Measurements from ENCODE around the gene CAPN13.

The CAPN13 gene

DNA sequence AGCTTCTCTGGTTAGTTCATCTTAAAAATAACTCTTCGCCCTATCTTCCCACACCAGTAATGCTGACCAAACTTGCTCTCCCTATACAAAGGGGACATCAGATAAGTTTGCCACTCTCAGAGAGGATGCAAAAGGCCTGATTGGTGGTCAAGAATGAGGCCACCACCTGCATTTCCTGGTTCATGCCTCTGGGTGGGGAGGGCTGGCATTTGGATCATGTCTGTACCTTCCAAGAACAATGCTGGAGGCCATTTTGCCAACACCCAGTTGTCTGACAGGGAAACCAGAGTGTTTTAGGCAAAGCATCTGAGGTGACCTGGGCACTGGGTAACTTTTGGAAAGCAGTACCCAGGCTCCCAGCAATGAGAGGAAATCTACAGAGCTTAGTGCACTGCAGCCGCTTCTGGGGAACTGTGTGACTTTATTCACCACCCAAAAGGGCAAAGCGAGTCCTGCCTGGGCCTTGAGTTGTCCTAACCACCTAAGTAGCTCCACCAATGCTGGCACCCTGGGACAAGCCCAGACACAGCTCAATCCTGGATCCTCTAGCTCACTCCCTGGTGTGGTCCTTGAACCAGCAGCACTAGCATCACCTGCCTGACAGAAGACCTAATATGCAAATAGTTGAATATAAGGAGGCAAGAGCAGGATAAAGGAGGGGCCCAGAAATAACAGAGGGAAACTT lies 35.1 kb downstream of the CAPN13 start:
- Histone ChIP-seq H3K4me3 (ENCODE audit: low read depth, low read length, poor library complexity, severe bottlenecking) (no peak overlapping the region), H3K4me1 (ENCODE audit: insufficient read depth, low read length, severe bottlenecking) (no peaks in the 10 kb centered on the region), H3K9ac (ENCODE audit: low read length) (no peak overlapping the region), H3K79me2 (ENCODE audit: insufficient read depth, low read length) (no peaks in the 10 kb centered on the region), H3K9me3 (ENCODE audit: low read length) (no peaks in the 10 kb centered on the region), H3K27me3 (ENCODE audit: insufficient read depth, low read length) (no peaks in the 10 kb centered on the region), H4K20me1 (ENCODE audit: insufficient read depth, low read length) (no peaks in the 10 kb centered on the region), H3K4me2 (ENCODE audit: low read length) (no peak overlapping the region), H3K36me3 (ENCODE audit: insufficient read depth, low read length) (no peaks in the 10 kb centered on the region), H3K27ac (ENCODE audit: low read depth, low read length, poor library complexity, severe bottlenecking) (no peak overlapping the region), H3K9me2 (ENCODE audit: low read depth, low read length) (no peaks in the 10 kb centered on the region), H3F3A (ENCODE audit: insufficient read depth, low read length) (no peaks in the 10 kb centered on the region), H2AFZ (ENCODE audit: low read length) (no peak overlapping the region)
- TF ChIP-seq EZH2 (IDR thresholded peaks at IDR 0.05; ENCODE audit: borderline replicate concordance, low read length) (no peak), CTCF (IDR thresholded peaks at IDR 0.05; ENCODE audit: low read length) (no peak)

GRCh38 chr2:30770816-30771576 lies 36.2 kb downstream of the CAPN13 start:
- no peaks in the 10 kb centered on the region for H4K20me1 ChIP-seq (ENCODE audit: insufficient read depth, low read length)
- H3K9ac ChIP-seq (ENCODE audit: low read length) = no peak overlapping the region
- H3K4me2 ChIP-seq (ENCODE audit: low read length) = no peak overlapping the region
- H2AFZ ChIP-seq (ENCODE audit: low read length) = no peak overlapping the region
- no peaks in the 10 kb centered on the region for H3K4me1 ChIP-seq (ENCODE audit: insufficient read depth, low read length, severe bottlenecking)
- H3K36me3 ChIP-seq (ENCODE audit: insufficient read depth, low read length) = no peaks in the 10 kb centered on the region
- H3K27ac ChIP-seq (ENCODE audit: low read depth, low read length, poor library complexity, severe bottlenecking) = no peak overlapping the region
- H3K79me2 ChIP-seq (ENCODE audit: insufficient read depth, low read length) = no peaks in the 10 kb centered on the region
- no peaks in the 10 kb centered on the region for H3K9me2 ChIP-seq (ENCODE audit: low read depth, low read length)
- H3K27me3 ChIP-seq (ENCODE audit: insufficient read depth, low read length) = no peaks in the 10 kb centered on the region
- H3K9me3 ChIP-seq (ENCODE audit: low read length) = no peaks in the 10 kb centered on the region
- TF ChIP-seq CTCF (IDR thresholded peaks at IDR 0.05; ENCODE audit: low read length) (no peak), EZH2 (IDR thresholded peaks at IDR 0.05; ENCODE audit: borderline replicate concordance, low read length) (no peak)
- H3K4me3 ChIP-seq (ENCODE audit: low read depth, low read length, poor library complexity, severe bottlenecking) = no peak overlapping the region
- H3F3A ChIP-seq (ENCODE audit: insufficient read depth, low read length) = no peaks in the 10 kb centered on the region

DNA sequence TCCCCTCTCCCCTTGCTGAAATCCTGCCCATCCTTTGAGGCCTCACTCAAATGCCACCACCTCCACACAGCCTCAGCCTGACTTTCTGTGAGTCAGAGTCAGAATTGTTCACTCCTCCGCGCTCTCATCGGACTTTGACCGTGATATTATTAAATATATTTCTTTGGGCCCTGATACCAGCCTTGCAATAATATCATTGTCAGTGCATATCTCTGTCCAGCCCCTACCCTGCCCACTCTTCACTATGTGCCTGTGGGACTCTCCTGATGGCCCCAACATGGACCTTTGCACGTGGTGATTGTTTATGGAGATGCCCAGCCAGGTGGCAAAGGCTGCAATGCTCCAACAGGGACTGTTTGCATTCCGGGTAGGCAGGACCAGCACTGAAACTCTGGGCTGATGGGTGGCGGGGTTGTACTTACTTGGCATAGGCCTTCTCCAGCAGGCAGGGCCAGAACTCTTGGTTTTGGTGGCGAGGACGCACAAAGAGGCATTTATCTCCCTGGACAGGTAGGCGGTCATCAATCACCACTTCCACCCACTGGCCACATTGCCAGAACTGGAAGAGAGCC lies 37.3 kb downstream of the CAPN13 start:
- no peaks in the 10 kb centered on the region for H3K9me3 ChIP-seq (ENCODE audit: low read length)
- no peak overlapping the region for H3K9ac ChIP-seq (ENCODE audit: low read length)
- no peaks in the 10 kb centered on the region for H3F3A ChIP-seq (ENCODE audit: insufficient read depth, low read length)
- no peak overlapping the region for H2AFZ ChIP-seq (ENCODE audit: low read length)
- H3K27me3 ChIP-seq (ENCODE audit: insufficient read depth, low read length) = no peaks in the 10 kb centered on the region
- no peaks in the 10 kb centered on the region for H3K9me2 ChIP-seq (ENCODE audit: low read depth, low read length)
- H3K4me1 ChIP-seq (ENCODE audit: insufficient read depth, low read length, severe bottlenecking) = no peaks in the 10 kb centered on the region
- no peak overlapping the region for H3K4me3 ChIP-seq (ENCODE audit: low read depth, low read length, poor library complexity, severe bottlenecking)
- H3K79me2 ChIP-seq (ENCODE audit: insufficient read depth, low read length) = no peaks in the 10 kb centered on the region
- H3K36me3 ChIP-seq (ENCODE audit: insufficient read depth, low read length) = no peaks in the 10 kb centered on the region
- TF ChIP-seq EZH2 (IDR thresholded peaks at IDR 0.05; ENCODE audit: borderline replicate concordance, low read length) (no peak), CTCF (IDR thresholded peaks at IDR 0.05; ENCODE audit: low read length) (no peak)
- no peak overlapping the region for H3K27ac ChIP-seq (ENCODE audit: low read depth, low read length, poor library complexity, severe bottlenecking)
- no peak overlapping the region for H3K4me2 ChIP-seq (ENCODE audit: low read length)
- no peaks in the 10 kb centered on the region for H4K20me1 ChIP-seq (ENCODE audit: insufficient read depth, low read length)
